SU-DHL-6 (cell line): ENCODE results near the gene GORASP1.

Source experiments
- H2AFZ ChIP-seq: fragments of 200-600 bp; sonication (generic); 2 replicates; pipeline ENCODE4 v1.6.1; 2014; ENCODE audit warnings: low read depth, mild to moderate bottlenecking, moderate library complexity, mixed read lengths, antibody characterized with exemption, low read length; ENCODE audit not compliant: severe bottlenecking
- H3F3A ChIP-seq: fragments of 200-600 bp; shearing (Covaris generic); 2 replicates; pipeline ENCODE4 v1.6.0; 2016; ENCODE audit warnings: antibody characterized with exemption, mild to moderate bottlenecking; ENCODE audit not compliant: insufficient read depth
- H3K27ac ChIP-seq: fragments of 200-600 bp; sonication (generic); 2 replicates; pipeline ENCODE4 v1.5.1; 2016; ENCODE audit warnings: low read depth, mild to moderate bottlenecking, low read length, moderate library complexity, mixed read lengths
- H3K27me3 ChIP-seq: fragments of 200-600 bp; sonication (generic), shearing (Covaris generic); 2 replicates; pipeline ENCODE4 v1.6.0; 2014; ENCODE audit warnings: mild to moderate bottlenecking, low read length
- H3K36me3 ChIP-seq: fragments of 200-600 bp; sonication (generic); 2 replicates; pipeline ENCODE4 v1.6.1; 2014; ENCODE audit warnings: mild to moderate bottlenecking, low read length, mixed read lengths
- H3K4me2 ChIP-seq: fragments of 300-600, 200-600 bp; shearing (Covaris generic), sonication (generic); 2 replicates; pipeline ENCODE4 v1.6.0; 2014; ENCODE audit warnings: low read length, low read depth, mild to moderate bottlenecking; ENCODE audit not compliant: poor library complexity, severe bottlenecking
- H3K4me3 ChIP-seq: fragments of 200-600 bp; sonication (generic); 2 replicates; pipeline ENCODE4 v1.5.1; 2014; ENCODE audit warnings: antibody characterized with exemption, low read length, mild to moderate bottlenecking, mixed read lengths; ENCODE audit not compliant: insufficient read depth, poor library complexity, severe bottlenecking
- H3K79me2 ChIP-seq: fragments of 200-600 bp; sonication (generic); 2 replicates; pipeline ENCODE4 v1.6.1; 2014; ENCODE audit warnings: mild to moderate bottlenecking, low read length, moderate library complexity; ENCODE audit not compliant: insufficient read depth
- H3K9ac ChIP-seq: fragments of 200-600 bp; sonication (generic); 2 replicates; pipeline ENCODE4 v1.7.0; 2014; ENCODE audit warnings: mild to moderate bottlenecking, low read length
- H3K9me2 ChIP-seq: fragments of 200-600 bp; sonication (generic); replicated peaks from 2 replicates; pipeline ENCODE4 v1.6.1; 2014; ENCODE audit warnings: low read length; ENCODE audit not compliant: insufficient read depth
- H3K9me3 ChIP-seq: fragments of 200-600 bp; sonication (generic); 2 replicates; pipeline ENCODE4 v1.6.1; 2014; ENCODE audit warnings: low read length, mixed read lengths; ENCODE audit not compliant: insufficient read depth
- H4K20me1 ChIP-seq: fragments of 200-600 bp; sonication (generic); 2 replicates; pipeline ENCODE4 v1.6.1; 2014; ENCODE audit warnings: low read depth, mild to moderate bottlenecking, antibody characterized with exemption, low read length, moderate library complexity, mixed read lengths
- EZH2phosphoT487 ChIP-seq: fragments of 200-600 bp; sonication (generic), shearing (Covaris generic); conservative IDR thresholded peaks from 2 replicates; pipeline ENCODE4 v1.6.1; 2018; ENCODE audit warnings: mild to moderate bottlenecking, antibody characterized with exemption, low read length, moderate library complexity, mixed read lengths
- TF ChIP-seq, protein P1 (sequence below): fragments of 200-600 bp; sonication (generic); IDR thresholded peaks from one replicate; pipeline ENCODE4 v1.5.1; 2017; ENCODE audit warnings: antibody characterized with exemption, mild to moderate bottlenecking, low read length, moderate library complexity; ENCODE audit not compliant: insufficient read depth, poor library complexity, severe bottlenecking

The GORASP1 gene

GRCh38 chr3:39108200-39108710, 828 bp upstream of the GORASP1 start:
- H3K9ac ChIP-seq: peak overlapping the region; percentile 66
- peaks cover 5% of the 10 kb centered on the region; the same call in 1 of the 2 replicates for H3F3A ChIP-seq
- H3K27me3 ChIP-seq: no peaks in the 10 kb centered on the region
- no peaks in the 10 kb centered on the region for H3K79me2 ChIP-seq
- H2AFZ ChIP-seq: peak overlapping the region; percentile 84
- peak overlapping the region; percentile 67 for H3K4me3 ChIP-seq
- peak overlapping the region; percentile 66 for H3K4me2 ChIP-seq
- H4K20me1 ChIP-seq: no peaks in the 10 kb centered on the region
- TF ChIP-seq EZH2phosphoT487: no peak
- TF ChIP-seq, protein P1, sequence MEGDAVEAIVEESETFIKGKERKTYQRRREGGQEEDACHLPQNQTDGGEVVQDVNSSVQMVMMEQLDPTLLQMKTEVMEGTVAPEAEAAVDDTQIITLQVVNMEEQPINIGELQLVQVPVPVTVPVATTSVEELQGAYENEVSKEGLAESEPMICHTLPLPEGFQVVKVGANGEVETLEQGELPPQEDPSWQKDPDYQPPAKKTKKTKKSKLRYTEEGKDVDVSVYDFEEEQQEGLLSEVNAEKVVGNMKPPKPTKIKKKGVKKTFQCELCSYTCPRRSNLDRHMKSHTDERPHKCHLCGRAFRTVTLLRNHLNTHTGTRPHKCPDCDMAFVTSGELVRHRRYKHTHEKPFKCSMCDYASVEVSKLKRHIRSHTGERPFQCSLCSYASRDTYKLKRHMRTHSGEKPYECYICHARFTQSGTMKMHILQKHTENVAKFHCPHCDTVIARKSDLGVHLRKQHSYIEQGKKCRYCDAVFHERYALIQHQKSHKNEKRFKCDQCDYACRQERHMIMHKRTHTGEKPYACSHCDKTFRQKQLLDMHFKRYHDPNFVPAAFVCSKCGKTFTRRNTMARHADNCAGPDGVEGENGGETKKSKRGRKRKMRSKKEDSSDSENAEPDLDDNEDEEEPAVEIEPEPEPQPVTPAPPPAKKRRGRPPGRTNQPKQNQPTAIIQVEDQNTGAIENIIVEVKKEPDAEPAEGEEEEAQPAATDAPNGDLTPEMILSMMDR: no peak
- H3K9me2 ChIP-seq: no peaks in the 10 kb centered on the region
- H3K36me3 ChIP-seq: no peaks in the 10 kb centered on the region
- no peaks in the 10 kb centered on the region for H3K9me3 ChIP-seq
- H3K27ac ChIP-seq: 0 out of 2 replicates have a peak overlapping the region, but pooled peaks have one; percentile 1

GRCh38 chr3:39106851-39107387, 508 bp downstream of the GORASP1 start:
- no peaks in the 10 kb centered on the region for H4K20me1 ChIP-seq
- no peaks in the 10 kb centered on the region for H3K36me3 ChIP-seq
- H2AFZ ChIP-seq: peak overlapping the region; percentile 84
- no peaks in the 10 kb centered on the region for H3K27me3 ChIP-seq
- H3K9me3 ChIP-seq: no peaks in the 10 kb centered on the region
- no peak overlapping the region for H3K27ac ChIP-seq
- H3K4me2 ChIP-seq: peak overlapping the region; percentile 66
- no peak for TF ChIP-seq EZH2phosphoT487
- TF ChIP-seq, protein P1: no peak
- H3K4me3 ChIP-seq: peak overlapping the region; percentile 67
- no peaks in the 10 kb centered on the region for H3K9me2 ChIP-seq
- peaks cover 5% of the 10 kb centered on the region; the same call in 1 of the 2 replicates for H3F3A ChIP-seq
- H3K9ac ChIP-seq: peak overlapping the region; percentile 66
- H3K79me2 ChIP-seq: no peaks in the 10 kb centered on the region

- H3F3A ChIP-seq: peaks cover 5% of the 10 kb centered on the region; the same call in 1 of the 2 replicates
- no peaks in the 10 kb centered on the region for H4K20me1 ChIP-seq
- H3K79me2 ChIP-seq: no peaks in the 10 kb centered on the region
- H3K9me3 ChIP-seq: no peaks in the 10 kb centered on the region
- H3K36me3 ChIP-seq: no peaks in the 10 kb centered on the region
- H2AFZ ChIP-seq: no peak overlapping the region
- H3K27me3 ChIP-seq: no peaks in the 10 kb centered on the region
- peak overlapping the region; percentile 66 for H3K4me2 ChIP-seq
- H3K9ac ChIP-seq: no peak overlapping the region
- H3K4me3 ChIP-seq: peak overlapping the region; percentile 67
- H3K27ac ChIP-seq: no peak overlapping the region
- no peaks in the 10 kb centered on the region for H3K9me2 ChIP-seq
- TF ChIP-seq, protein P1: no peak
- TF ChIP-seq EZH2phosphoT487: no peak
Observed at GRCh38 chr3:39106281-39106811, 1.1 kb downstream of the GORASP1 start.
